Neural cell (in vitro differentiated cells): Measurements from ENCODE around the gene KAT14. TPM values are rescaled to one million over a fixed set of nuclear protein-coding genes. Genes with fewer than 3 reads are reported as not detected.

Experiments used
- H2AFZ ChIP-seq: fragments of 200-600, 300-800 bp; sonication (generic), shearing (Covaris generic); 2 replicates; pipeline ENCODE4 v1.6.0; 2014; ENCODE audit warnings: low read depth, mild to moderate bottlenecking, antibody characterized with exemption, low read length, moderate library complexity
- H3F3A ChIP-seq: fragments of 200-600 bp; shearing (Covaris generic); 2 replicates; pipeline ENCODE4 v1.6.1; 2016; ENCODE audit warnings: mild to moderate bottlenecking, moderate library complexity, mixed read lengths, antibody characterized with exemption, low read length; ENCODE audit not compliant: insufficient read depth, poor library complexity, severe bottlenecking
- H3K27ac ChIP-seq: fragments of 200-600, 300-800 bp; sonication (generic), shearing (Covaris generic); 2 replicates; pipeline ENCODE4 v1.5.1; 2014; ENCODE audit warnings: mild to moderate bottlenecking, low read length, moderate library complexity
- H3K27me3 ChIP-seq: fragments of 300-800, 200-600 bp; sonication (generic), shearing (Covaris generic); 2 replicates; pipeline ENCODE4 v1.6.0; 2014; ENCODE audit warnings: mild to moderate bottlenecking, low read depth, low read length, moderate library complexity; ENCODE audit not compliant: insufficient read depth
- H3K36me3 ChIP-seq: fragments of 300-800, 200-600 bp; sonication (generic), shearing (Covaris generic); 2 replicates; pipeline ENCODE4 v1.5.1; 2014; ENCODE audit warnings: mild to moderate bottlenecking, antibody characterized with exemption, low read length, moderate library complexity; ENCODE audit not compliant: insufficient read depth
- H3K4me2 ChIP-seq: fragments of 300-800, 200-600 bp; sonication (generic), shearing (Covaris generic); 2 replicates; pipeline ENCODE4 v1.6.0; 2014; ENCODE audit warnings: mild to moderate bottlenecking, low read length
- H3K4me3 ChIP-seq: fragments of 300-800, 200-600 bp; sonication (generic), shearing (Covaris generic); 2 replicates; pipeline ENCODE4 v1.5.1; 2014; ENCODE audit warnings: mild to moderate bottlenecking, low read length, moderate library complexity
- H3K79me2 ChIP-seq: fragments of 200-600 bp; shearing (Covaris generic); replicated peaks from 2 replicates; pipeline ENCODE4 v1.6.0; 2014; ENCODE audit warnings: mild to moderate bottlenecking, low read length, moderate library complexity; ENCODE audit not compliant: insufficient read depth
- H3K9ac ChIP-seq: fragments of 300-800, 200-600 bp; sonication (generic), shearing (Covaris generic); 2 replicates; pipeline ENCODE4 v1.6.1; 2016; ENCODE audit warnings: mild to moderate bottlenecking, low read length, mixed read lengths
- H3K9me2 ChIP-seq: fragments of 200-600 bp; shearing (Covaris generic); 2 replicates; pipeline ENCODE4 v1.6.1; 2016; ENCODE audit warnings: mild to moderate bottlenecking, low read length, mixed read lengths; ENCODE audit not compliant: insufficient read depth
- H3K9me3 ChIP-seq: fragments of 200-600, 300-800 bp; sonication (generic), shearing (Covaris generic); 2 replicates; pipeline ENCODE4 v1.6.1; 2016; ENCODE audit warnings: mild to moderate bottlenecking, mixed run types, low read length, moderate library complexity, mixed read lengths
- H4K20me1 ChIP-seq: fragments of 200-600 bp; shearing (Covaris generic); 2 replicates; pipeline ENCODE4 v1.6.1; 2016; ENCODE audit warnings: mild to moderate bottlenecking, mixed run types; ENCODE audit not compliant: insufficient read depth
- EP300 ChIP-seq: fragments of 450-650 bp; conservative IDR thresholded peaks from 2 replicates; pipeline ENCODE4 v1.6.1; 2014; ENCODE audit warnings: antibody characterized with exemption, mild to moderate bottlenecking, moderate library complexity; ENCODE audit not compliant: poor library complexity, severe bottlenecking
- EZH2 ChIP-seq: fragments of 200-600, 300-800 bp; shearing (Covaris generic), sonication (generic); IDR thresholded peaks from 2 replicates; pipeline ENCODE4 v1.6.1; 2014; ENCODE audit warnings: antibody characterized with exemption, low read length, borderline replicate concordance, mild to moderate bottlenecking; ENCODE audit not compliant: insufficient read depth, poor library complexity, severe bottlenecking
- MXI1 ChIP-seq: fragments of 450-650 bp; conservative IDR thresholded peaks from 2 replicates; pipeline ENCODE4 v1.6.1; 2014; ENCODE audit warnings: antibody characterized with exemption, mild to moderate bottlenecking; ENCODE audit not compliant: poor library complexity, severe bottlenecking
- POLR2AphosphoS5 ChIP-seq: IDR thresholded peaks from 2 replicates; pipeline ENCODE4 v1.6.1; 2012
- RAD21 ChIP-seq: fragments of 450-650 bp; conservative IDR thresholded peaks from 2 replicates; pipeline ENCODE4 v1.6.1; 2014; ENCODE audit warnings: antibody characterized with exemption, mild to moderate bottlenecking, moderate library complexity
- SMC3 ChIP-seq: fragments of 450-650 bp; conservative IDR thresholded peaks from 2 replicates; pipeline ENCODE4 v1.6.1; 2014; ENCODE audit warnings: antibody characterized with exemption, mild to moderate bottlenecking, moderate library complexity; ENCODE audit not compliant: poor library complexity
- TAF1 ChIP-seq: IDR thresholded peaks from 2 replicates; pipeline ENCODE4 v1.6.1; 2012; ENCODE audit warnings: low read depth
- polyA plus RNA-seq: library from polyadenylated mRNA; depleted of rRNA; stranded (reverse); fragments of >200 nt; gene quantifications from 2 replicates; pipeline ENCODE4 v1.2.3, GENCODE V29; 2014
- small RNA-seq, 3 experiments: library from RNA; depleted of rRNA; stranded (forward); fragments of <200 nt; gene quantifications; one replicate each; pipeline ENCODE3, GENCODE V24; 2012
- TF ChIP-seq, protein P1 (sequence below): IDR thresholded peaks from 2 replicates; pipeline ENCODE4 v1.6.1; 2012; ENCODE audit warnings: borderline replicate concordance
- TF ChIP-seq, protein P2 (sequence below): fragments of 450-650 bp; IDR thresholded peaks from 2 replicates; pipeline ENCODE4 v1.5.1; 2014; ENCODE audit warnings: antibody characterized with exemption, mild to moderate bottlenecking, moderate library complexity; ENCODE audit not compliant: poor library complexity, severe bottlenecking

Gene KAT14
- polyA plus RNA-seq, 1 donor from 2014 or later: 19.3 TPM

DNA sequence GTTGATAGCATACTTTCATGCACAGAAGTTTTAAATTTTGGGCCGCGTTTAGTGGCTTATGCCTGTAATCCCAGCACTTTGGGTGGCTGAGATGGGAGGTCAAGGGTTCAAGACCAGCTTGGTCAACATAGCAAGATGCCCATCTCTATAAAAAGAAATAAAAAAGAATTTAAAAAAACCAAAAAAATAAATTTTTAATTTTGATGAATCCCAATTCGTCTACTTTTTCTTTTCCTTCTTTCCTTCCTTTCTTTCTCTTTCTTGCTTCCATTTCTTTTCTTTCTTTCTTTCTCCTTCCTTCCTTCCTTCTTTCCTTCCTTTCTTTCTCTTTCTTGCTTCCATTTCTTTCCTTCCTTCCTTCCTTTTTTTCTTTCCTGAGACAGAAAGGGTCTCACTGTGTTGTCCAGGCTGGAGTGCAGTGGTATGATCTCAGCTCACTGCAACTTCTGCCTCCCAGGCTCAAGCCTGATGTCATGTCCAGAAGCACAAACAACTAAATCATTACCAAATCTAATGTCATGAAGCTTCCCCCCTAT is 95.8 kb downstream of the KAT14 start:
- Histone ChIP-seq H3K36me3 (no peaks in the 10 kb centered on the region), H3K27ac (no peak overlapping the region), H4K20me1 (no peaks in the 10 kb centered on the region), H2AFZ (no peak overlapping the region), H3F3A (no peaks in the 10 kb centered on the region), H3K9me3 (no peaks in the 10 kb centered on the region), H3K9ac (no peak overlapping the region), H3K4me3 (no peak overlapping the region), H3K9me2 (no peaks in the 10 kb centered on the region), H3K4me2 (no peak overlapping the region), H3K27me3 (no peaks in the 10 kb centered on the region), H3K79me2 (no peaks in the 10 kb centered on the region)
- no peak for TF ChIP-seq EP300
- no peak for TF ChIP-seq RAD21
- TF ChIP-seq, protein P1, sequence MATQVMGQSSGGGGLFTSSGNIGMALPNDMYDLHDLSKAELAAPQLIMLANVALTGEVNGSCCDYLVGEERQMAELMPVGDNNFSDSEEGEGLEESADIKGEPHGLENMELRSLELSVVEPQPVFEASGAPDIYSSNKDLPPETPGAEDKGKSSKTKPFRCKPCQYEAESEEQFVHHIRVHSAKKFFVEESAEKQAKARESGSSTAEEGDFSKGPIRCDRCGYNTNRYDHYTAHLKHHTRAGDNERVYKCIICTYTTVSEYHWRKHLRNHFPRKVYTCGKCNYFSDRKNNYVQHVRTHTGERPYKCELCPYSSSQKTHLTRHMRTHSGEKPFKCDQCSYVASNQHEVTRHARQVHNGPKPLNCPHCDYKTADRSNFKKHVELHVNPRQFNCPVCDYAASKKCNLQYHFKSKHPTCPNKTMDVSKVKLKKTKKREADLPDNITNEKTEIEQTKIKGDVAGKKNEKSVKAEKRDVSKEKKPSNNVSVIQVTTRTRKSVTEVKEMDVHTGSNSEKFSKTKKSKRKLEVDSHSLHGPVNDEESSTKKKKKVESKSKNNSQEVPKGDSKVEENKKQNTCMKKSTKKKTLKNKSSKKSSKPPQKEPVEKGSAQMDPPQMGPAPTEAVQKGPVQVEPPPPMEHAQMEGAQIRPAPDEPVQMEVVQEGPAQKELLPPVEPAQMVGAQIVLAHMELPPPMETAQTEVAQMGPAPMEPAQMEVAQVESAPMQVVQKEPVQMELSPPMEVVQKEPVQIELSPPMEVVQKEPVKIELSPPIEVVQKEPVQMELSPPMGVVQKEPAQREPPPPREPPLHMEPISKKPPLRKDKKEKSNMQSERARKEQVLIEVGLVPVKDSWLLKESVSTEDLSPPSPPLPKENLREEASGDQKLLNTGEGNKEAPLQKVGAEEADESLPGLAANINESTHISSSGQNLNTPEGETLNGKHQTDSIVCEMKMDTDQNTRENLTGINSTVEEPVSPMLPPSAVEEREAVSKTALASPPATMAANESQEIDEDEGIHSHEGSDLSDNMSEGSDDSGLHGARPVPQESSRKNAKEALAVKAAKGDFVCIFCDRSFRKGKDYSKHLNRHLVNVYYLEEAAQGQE: no peak
- no peak for TF ChIP-seq MXI1
- TF ChIP-seq EZH2: no peak
- no peak for TF ChIP-seq TAF1
- TF ChIP-seq, protein P2, sequence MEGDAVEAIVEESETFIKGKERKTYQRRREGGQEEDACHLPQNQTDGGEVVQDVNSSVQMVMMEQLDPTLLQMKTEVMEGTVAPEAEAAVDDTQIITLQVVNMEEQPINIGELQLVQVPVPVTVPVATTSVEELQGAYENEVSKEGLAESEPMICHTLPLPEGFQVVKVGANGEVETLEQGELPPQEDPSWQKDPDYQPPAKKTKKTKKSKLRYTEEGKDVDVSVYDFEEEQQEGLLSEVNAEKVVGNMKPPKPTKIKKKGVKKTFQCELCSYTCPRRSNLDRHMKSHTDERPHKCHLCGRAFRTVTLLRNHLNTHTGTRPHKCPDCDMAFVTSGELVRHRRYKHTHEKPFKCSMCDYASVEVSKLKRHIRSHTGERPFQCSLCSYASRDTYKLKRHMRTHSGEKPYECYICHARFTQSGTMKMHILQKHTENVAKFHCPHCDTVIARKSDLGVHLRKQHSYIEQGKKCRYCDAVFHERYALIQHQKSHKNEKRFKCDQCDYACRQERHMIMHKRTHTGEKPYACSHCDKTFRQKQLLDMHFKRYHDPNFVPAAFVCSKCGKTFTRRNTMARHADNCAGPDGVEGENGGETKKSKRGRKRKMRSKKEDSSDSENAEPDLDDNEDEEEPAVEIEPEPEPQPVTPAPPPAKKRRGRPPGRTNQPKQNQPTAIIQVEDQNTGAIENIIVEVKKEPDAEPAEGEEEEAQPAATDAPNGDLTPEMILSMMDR: no peak
- no peak for TF ChIP-seq POLR2AphosphoS5
- TF ChIP-seq SMC3: no peak

Small RNA genes lying within 50 kb of the gene (small RNA-seq; reads per million reads assigned to genes)
- gene RF00019 (0 to 1.2 (median 0) reads per million in 3 experiments), gene RNU7-137P (0 reads per million in 3 experiments)

Other genes starting within 250 kb of the KAT14 start
- gene SNX5, start 169.1 kb upstream of the KAT14 start, polyA plus RNA-seq: 59.8 and 66.6 TPM in 2 replicates
- gene MGME1, start 168.8 kb upstream of the KAT14 start, polyA plus RNA-seq: 4.4 and 7.0 TPM in 2 replicates
- not detected in 2 replicates for gene OVOL2, start 79.9 kb upstream of the KAT14 start, polyA plus RNA-seq
- 24.9 and 39.0 TPM in 2 replicates for gene PET117, start within 50 bp of the KAT14 start, polyA plus RNA-seq
- gene ZNF133, start 150.7 kb downstream of the KAT14 start, polyA plus RNA-seq: 71.2 and 72.8 TPM in 2 replicates